OCI-LY7 (cell line): ENCODE measurements around the gene KIFC3. TPM values are rescaled to one million over a fixed set of nuclear protein-coding genes. Genes with fewer than 3 reads are reported as not detected.

Source experiments
- BruUV-seq: library from RNA; stranded (reverse); fragments of 400-500 nt; replicated peaks from 2 replicates; lab custom pipeline; 2021; lab: Mats Ljungman, UMichigan
- CTCF ChIA-PET: fragments of 300-600 bp; sonication (Branson Sonifier 250); formaldehyde crosslinking; loops from one replicate; lab custom pipeline; 2022; ENCODE audit warnings: antibody characterized with exemption; ENCODE audit not compliant: unreplicated experiment; lab: Charles Lee
- POLR2A ChIA-PET: fragments of 300-600 bp; sonication (Branson Sonifier 250); formaldehyde crosslinking; loops from one replicate; lab custom pipeline; 2022; ENCODE audit warnings: antibody characterized with exemption; lab: Charles Lee
- DNase-seq: peaks from one replicate; pipeline ENCODE4 v3.0.0-alpha.2; 2015; ENCODE audit warnings: low spot score
- H2AFZ ChIP-seq: fragments of 200-600 bp; sonication (generic), shearing (Covaris generic); 2 replicates; pipeline ENCODE4 v1.6.1; 2014; ENCODE audit warnings: mild to moderate bottlenecking, antibody characterized with exemption, low read length, moderate library complexity
- H3K27ac ChIP-seq: fragments of 200-600 bp; sonication (generic); 2 replicates; pipeline ENCODE4 v1.5.1; 2014; ENCODE audit warnings: mixed run types, low read depth, mild to moderate bottlenecking, moderate library complexity, low read length, inconsistent platforms; ENCODE audit not compliant: poor library complexity, severe bottlenecking
- H3K36me3 ChIP-seq: fragments of 200-600 bp; sonication (generic); 2 replicates; pipeline ENCODE4 v1.6.1; 2014; ENCODE audit warnings: mild to moderate bottlenecking, antibody characterized with exemption, low read length, moderate library complexity, mixed read lengths; ENCODE audit not compliant: insufficient read depth
- H3K4me1 ChIP-seq: fragments of 200-600 bp; sonication (generic); 2 replicates; pipeline ENCODE4 v1.5.1; 2014; ENCODE audit warnings: mild to moderate bottlenecking, low read length; ENCODE audit not compliant: insufficient read depth, poor library complexity, severe bottlenecking
- H3K4me2 ChIP-seq: fragments of 200-600 bp; sonication (generic); 2 replicates; pipeline ENCODE4 v1.6.1; 2014; ENCODE audit warnings: mild to moderate bottlenecking, low read length
- H3K4me3 ChIP-seq: fragments of 200-600 bp; sonication (generic); 2 replicates; pipeline ENCODE4 v1.5.1; 2014; ENCODE audit warnings: mild to moderate bottlenecking, low read depth, low read length; ENCODE audit not compliant: poor library complexity, severe bottlenecking
- H3K79me2 ChIP-seq: fragments of 200-600 bp; sonication (generic); 2 replicates; pipeline ENCODE4 v1.6.1; 2016; ENCODE audit warnings: low read depth, mild to moderate bottlenecking, low read length, moderate library complexity, mixed read lengths; ENCODE audit not compliant: insufficient read depth
- H3K9me2 ChIP-seq: fragments of 200-600 bp; sonication (generic); 2 replicates; pipeline ENCODE4 v1.6.1; 2016; ENCODE audit warnings: mild to moderate bottlenecking, low read length, mixed read lengths; ENCODE audit not compliant: insufficient read depth
- H3K9me3 ChIP-seq: fragments of 200-600 bp; sonication (generic); 2 replicates; pipeline ENCODE4 v1.6.1; 2014; ENCODE audit warnings: mild to moderate bottlenecking, mixed run types, low read length, mixed read lengths
- H4K20me1 ChIP-seq: fragments of 200-600 bp; sonication (generic); 2 replicates; pipeline ENCODE4 v1.6.1; 2014; ENCODE audit warnings: mild to moderate bottlenecking, antibody characterized with exemption, low read length, moderate library complexity, mixed read lengths; ENCODE audit not compliant: insufficient read depth
- CTCF ChIP-seq: fragments of 200-600 bp; sonication (generic); conservative IDR thresholded peaks from 2 replicates; pipeline ENCODE4 v1.5.1; 2014; ENCODE audit warnings: mild to moderate bottlenecking, antibody characterized with exemption, low read length, moderate library complexity, mixed read lengths
- EZH2phosphoT487 ChIP-seq: fragments of 200-600 bp; sonication (generic); IDR thresholded peaks from 2 replicates; pipeline ENCODE4 v1.6.1; 2018; ENCODE audit warnings: low read depth, borderline replicate concordance, mild to moderate bottlenecking, mixed run types, antibody characterized with exemption, low read length, moderate library complexity, mixed read lengths
- intact Hi-C: fragments of 100-400 bp; cut with micrococcal nuclease; formaldehyde crosslinking; loops from one replicate; pipeline ENCODE4 v1.10.0; 2022; ENCODE audit not compliant: unreplicated experiment
- total RNA-seq, 2 experiments: library from RNA; depleted of rRNA in 1 of 2; stranded (reverse); fragments of >200 nt in 1 of 2; shearing (Covaris generic) in 1 of 2; gene quantifications; 2 replicates each; pipeline ENCODE4 v1.2.3, GENCODE V29; 2014 to 2022

The KIFC3 gene
- total RNA-seq, 2 experiments from 2014 or later, result 0.61 TPM; not detected in 1

GRCh38 chr16:57770361-57770760 is 31.9 kb downstream of the KIFC3 start:
- BruUV-seq, result no TSS peak
- H3K79me2 ChIP-seq, result no peaks in the 10 kb centered on the region
- no peaks in the 10 kb centered on the region for H3K4me1 ChIP-seq
- no peak for TF ChIP-seq CTCF
- no peak for TF ChIP-seq EZH2phosphoT487
- H2AFZ ChIP-seq, result no peak overlapping the region
- no peak for DNase-seq
- ChIA-PET CTCF (no interaction called here), POLR2A (no interaction called here)
- no peaks in the 10 kb centered on the region for H3K9me2 ChIP-seq
- intact Hi-C loops, result no loop called here
- H4K20me1 ChIP-seq, result no peaks in the 10 kb centered on the region
- no peak overlapping the region for H3K27ac ChIP-seq
- H3K36me3 ChIP-seq, result no peaks in the 10 kb centered on the region
- H3K9me3 ChIP-seq, result no peaks in the 10 kb centered on the region
- no peak overlapping the region for H3K4me2 ChIP-seq
- no peak overlapping the region for H3K4me3 ChIP-seq

- no peaks in the 10 kb centered on the region for H3K36me3 ChIP-seq
- no peaks in the 10 kb centered on the region for H4K20me1 ChIP-seq
- intact Hi-C loops, result no loop called here
- no peak overlapping the region for H3K27ac ChIP-seq
- H3K4me1 ChIP-seq, result no peaks in the 10 kb centered on the region
- CTCF ChIA-PET, result no interaction called here
- no peak overlapping the region for H3K4me2 ChIP-seq
- no TSS peak for BruUV-seq
- POLR2A ChIA-PET, result no interaction called here
- H3K4me3 ChIP-seq, result no peak overlapping the region
- H2AFZ ChIP-seq, result no peak overlapping the region
- no peaks in the 10 kb centered on the region for H3K9me2 ChIP-seq
- H3K9me3 ChIP-seq, result no peaks in the 10 kb centered on the region
- H3K79me2 ChIP-seq, result no peaks in the 10 kb centered on the region
- TF ChIP-seq EZH2phosphoT487 (no peak), CTCF (no peak)
- no peak for DNase-seq
These were observed 32.6 kb downstream of the KIFC3 start for GRCh38 chr16:57769541-57770145.

- Histone ChIP-seq H3K4me1 (no peaks in the 10 kb centered on the region), H2AFZ (no peak overlapping the region), H3K9me3 (no peaks in the 10 kb centered on the region), H3K27ac (no peak overlapping the region), H3K4me2 (no peak overlapping the region), H3K36me3 (no peaks in the 10 kb centered on the region), H3K79me2 (no peaks in the 10 kb centered on the region), H3K9me2 (no peaks in the 10 kb centered on the region), H4K20me1 (no peaks in the 10 kb centered on the region), H3K4me3 (no peak overlapping the region)
- BruUV-seq, result no TSS peak
- CTCF ChIA-PET, result interaction anchor here (0.6 kb wide), 1 partner anchor 31 kb away, joined by 3 read pairs; the partner anchor contains the start of gene KATNB1
- intact Hi-C loops, result no loop called here
- TF ChIP-seq CTCF, result no peak
- no peak for TF ChIP-seq EZH2phosphoT487
- no peak for DNase-seq
- POLR2A ChIA-PET, result no interaction called here
These were observed 35.5 kb downstream of the KIFC3 start for GRCh38 chr16:57766714-57767348.
